ENCODE measurements around the gene MYO10. TPM values are rescaled to one million over a fixed set of nuclear protein-coding genes. Genes with fewer than 3 reads are reported as not detected.

The MYO10 gene
- total RNA-seq, 4 donors from 2014 or later: 34.7 to 122 (median 71.2) TPM

DNA sequence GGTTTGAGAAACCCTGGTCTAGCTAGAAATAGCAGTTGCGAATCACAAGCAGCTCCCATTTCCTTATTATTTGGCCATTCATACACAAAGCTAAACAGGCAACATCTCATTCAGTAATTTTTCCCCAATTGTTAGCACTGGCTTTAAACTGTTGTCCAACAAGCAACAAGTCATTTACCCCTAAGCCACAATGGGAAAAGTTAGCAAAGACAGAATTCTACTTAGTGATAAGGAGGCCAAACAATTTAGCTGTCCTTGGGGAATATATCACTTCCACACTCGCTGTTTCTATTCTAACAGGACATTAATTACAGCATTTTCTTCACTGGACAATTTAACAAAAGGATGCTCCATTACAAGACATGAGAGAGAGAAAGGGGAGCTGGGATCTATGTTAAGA lies 2.8 kb downstream of the MYO10 start:
- no peak for TF ChIP-seq CTCF (IDR thresholded peaks at IDR 0.05)
- no peak for TF ChIP-seq POLR2A (IDR thresholded peaks at IDR 0.05)
- DNase-seq: no peak
- H3K36me3 ChIP-seq: no peaks in the 10 kb centered on the region
- no peaks in the 10 kb centered on the region for H3K9me3 ChIP-seq
- H3K4me1 ChIP-seq: peaks cover 0 to 36% (median 0%) of the 10 kb centered on the region in 4 donors
- peak overlapping the region in 2 of 4 donors; percentile 77 to 85 for H3K4me3 ChIP-seq
- H3K27me3 ChIP-seq: no peaks in the 10 kb centered on the region
- peak overlapping the region in 1 of 4 donors; percentile 60 for H3K27ac ChIP-seq

DNA sequence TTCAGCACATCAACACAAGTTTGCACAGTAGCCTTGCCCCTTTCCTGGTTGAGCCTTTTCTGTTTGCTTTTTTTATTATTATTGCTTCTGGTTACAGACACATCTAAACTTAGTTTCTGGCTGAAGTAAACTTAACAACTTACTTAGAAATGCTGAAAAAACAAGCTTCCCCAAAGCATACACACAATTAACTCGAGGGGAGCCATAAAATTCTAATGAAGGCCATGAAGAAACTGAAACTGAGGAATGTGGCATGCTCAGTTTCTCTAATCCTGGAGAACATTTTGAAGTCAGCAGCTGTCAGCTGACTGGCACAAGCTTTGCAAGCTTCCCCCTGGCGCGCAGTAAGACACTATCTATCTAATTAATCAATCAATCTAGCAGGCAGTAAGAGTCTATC lies 3.7 kb downstream of the MYO10 start:
- no peak for DNase-seq
- peak overlapping the region in 2 of 4 donors; percentile 13 to 60 for H3K27ac ChIP-seq
- H3K36me3 ChIP-seq: no peaks in the 10 kb centered on the region
- peaks cover 0 to 36% (median 0%) of the 10 kb centered on the region in 4 donors for H3K4me1 ChIP-seq
- H3K27me3 ChIP-seq: no peaks in the 10 kb centered on the region
- H3K4me3 ChIP-seq: peak overlapping the region in 2 of 4 donors; percentile 77 to 85
- TF ChIP-seq POLR2A (IDR thresholded peaks at IDR 0.05): no peak
- no peak for TF ChIP-seq CTCF (IDR thresholded peaks at IDR 0.05)
- no peaks in the 10 kb centered on the region for H3K9me3 ChIP-seq

- DNase-seq: peak in 2 of 3 donors; percentile 70 to 75
- no peak overlapping the region for H3K4me3 ChIP-seq
- H3K9me3 ChIP-seq: no peaks in the 10 kb centered on the region
- no peaks in the 10 kb centered on the region for H3K27me3 ChIP-seq
- H3K4me1 ChIP-seq: peaks cover 0 to 32% (median 0%) of the 10 kb centered on the region in 4 donors
- no peaks in the 10 kb centered on the region for H3K36me3 ChIP-seq
- H3K27ac ChIP-seq: peak overlapping the region in 2 of 4 donors; percentile 9 to 60
- peak in 3 of 6 experiments; percentile 19 to 26 (median 24) for TF ChIP-seq CTCF (IDR thresholded peaks at IDR 0.05)
- TF ChIP-seq POLR2A (IDR thresholded peaks at IDR 0.05): no peak
Measured at GRCh38 chr5:16931334-16932110, 4.6 kb downstream of the MYO10 start.

- H3K4me1 ChIP-seq: peaks cover 0 to 32% (median 0%) of the 10 kb centered on the region in 4 donors
- DNase-seq: no peak
- no peak for TF ChIP-seq CTCF (IDR thresholded peaks at IDR 0.05)
- TF ChIP-seq POLR2A (IDR thresholded peaks at IDR 0.05): no peak
- no peaks in the 10 kb centered on the region for H3K9me3 ChIP-seq
- no peak overlapping the region for H3K27ac ChIP-seq
- no peaks in the 10 kb centered on the region for H3K27me3 ChIP-seq
- no peak overlapping the region for H3K4me3 ChIP-seq
- no peaks in the 10 kb centered on the region for H3K36me3 ChIP-seq
Measured at GRCh38 chr5:16930496-16930895, 5.6 kb downstream of the MYO10 start.

DNA sequence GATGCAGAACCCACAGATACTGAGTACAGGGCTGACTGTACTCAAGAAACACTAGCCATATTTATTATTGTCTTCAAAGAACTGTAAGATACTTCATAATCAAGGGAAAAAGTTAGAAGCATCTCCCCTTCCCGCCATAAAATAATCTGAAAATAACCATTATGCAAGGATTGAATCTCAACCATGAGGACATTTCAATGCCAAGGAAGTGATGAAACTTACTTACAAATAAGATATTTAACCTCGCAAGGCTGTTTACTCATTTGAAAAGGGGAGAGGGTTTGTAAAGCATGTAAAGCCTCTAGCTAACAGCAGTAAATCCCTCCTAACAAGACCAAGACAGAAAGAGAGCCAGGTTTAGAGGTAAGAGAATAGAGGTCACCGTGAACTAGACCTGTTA lies 6.3 kb downstream of the MYO10 start:
- H3K9me3 ChIP-seq: no peaks in the 10 kb centered on the region
- H3K36me3 ChIP-seq: no peaks in the 10 kb centered on the region
- H3K4me3 ChIP-seq: no peak overlapping the region
- TF ChIP-seq CTCF (IDR thresholded peaks at IDR 0.05) (no peak), POLR2A (IDR thresholded peaks at IDR 0.05) (no peak)
- no peaks in the 10 kb centered on the region for H3K27me3 ChIP-seq
- H3K4me1 ChIP-seq: peaks cover 0 to 32% (median 0%) of the 10 kb centered on the region in 4 donors
- no peak for DNase-seq
- H3K27ac ChIP-seq: no peak overlapping the region

Data from Peyer's patch (tissue), 4 donors.